ENCODE measurements around the gene TRA2A. TPM values are rescaled to one million over a fixed set of nuclear protein-coding genes. Genes with fewer than 3 reads are reported as not detected.

Gene TRA2A
- total and polyA plus RNA-seq, 2 donors (not counting 1 experiment from before 2014, with no cell fraction given), result 30.4 to 57.9 TPM

DNA sequence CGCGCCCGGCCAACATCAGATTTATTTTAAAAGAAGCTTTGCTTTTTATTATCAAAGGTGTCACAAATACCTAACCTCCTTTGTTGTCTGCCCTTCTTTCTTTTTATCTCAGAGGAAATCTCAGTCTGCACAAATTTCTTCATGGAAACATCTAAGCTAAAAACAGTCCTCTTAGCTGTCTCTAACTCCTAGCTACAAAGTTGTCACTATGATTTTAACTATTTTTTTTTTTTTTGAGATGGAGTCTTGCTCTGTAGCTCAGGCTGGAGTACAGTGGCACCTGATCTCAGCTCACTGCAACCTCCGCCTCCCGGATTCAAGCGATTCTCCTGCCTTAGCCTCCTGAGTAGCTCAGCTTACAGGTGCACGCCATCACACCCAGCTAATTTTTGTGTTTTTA is 7.3 kb downstream of the TRA2A start:
- DNase-seq (ENCODE audit: low read depth in 2 of 2), result no peak
- peaks cover 91% of the 10 kb centered on the region for H3K79me2 ChIP-seq (ENCODE audit: control insufficient read depth, insufficient read depth, low read length)
- no peaks in the 10 kb centered on the region for H3K36me3 ChIP-seq (ENCODE audit: control insufficient read depth, insufficient read depth, low read length)
- H3K4me1 ChIP-seq (ENCODE audit: control insufficient read depth, extremely low read depth, insufficient read depth, low read length), result no peaks in the 10 kb centered on the region
- no peaks in the 10 kb centered on the region for H3K9me3 ChIP-seq (ENCODE audit: control insufficient read depth, insufficient read depth, low read depth, low read length)
- no peak overlapping the region for H3K4me2 ChIP-seq (ENCODE audit: extremely low read depth, insufficient read depth, low read length)
- no peak overlapping the region for H3K4me3 ChIP-seq (replicated peaks in 1 of 4; ENCODE audit: control extremely low read depth in 1 of 4, insufficient read depth in 1 of 4, low read depth in 3 of 4, low read length in 4 of 4)
- H3K27me3 ChIP-seq (ENCODE audit: control insufficient read depth, insufficient read depth, low read length), result no peaks in the 10 kb centered on the region
- H3K9ac ChIP-seq (ENCODE audit: insufficient read depth, low read length), result no peak overlapping the region
- H4K20me1 ChIP-seq (ENCODE audit: control insufficient read depth, extremely low read depth, insufficient read depth, low read length), result peaks cover 16% of the 10 kb centered on the region
- TF ChIP-seq EZH2 (IDR thresholded peaks at IDR 0.05; ENCODE audit: low read length, missing control alignments), result no peak
- no peak for TF ChIP-seq CTCF (conservative IDR thresholded peaks at IDR 0.05 in 1 of 2, IDR thresholded peaks at IDR 0.05 in 1 of 2; ENCODE audit: low read depth in 1 of 2, low read length in 2 of 2)
- no peak overlapping the region for H3K27ac ChIP-seq (ENCODE audit: insufficient read depth, low read length)
- no peak overlapping the region for H2AFZ ChIP-seq (ENCODE audit: low read length)

- H3K9ac ChIP-seq (ENCODE audit: insufficient read depth, low read length), result no peak overlapping the region
- no peaks in the 10 kb centered on the region for H3K27me3 ChIP-seq (ENCODE audit: control insufficient read depth, insufficient read depth, low read length)
- no peak overlapping the region for H3K4me3 ChIP-seq (replicated peaks in 1 of 4; ENCODE audit: control extremely low read depth in 1 of 4, insufficient read depth in 1 of 4, low read depth in 3 of 4, low read length in 4 of 4)
- no peaks in the 10 kb centered on the region for H3K9me3 ChIP-seq (ENCODE audit: control insufficient read depth, insufficient read depth, low read depth, low read length)
- TF ChIP-seq EZH2 (IDR thresholded peaks at IDR 0.05; ENCODE audit: low read length, missing control alignments), result no peak
- H3K27ac ChIP-seq (ENCODE audit: insufficient read depth, low read length), result no peak overlapping the region
- H3K36me3 ChIP-seq (ENCODE audit: control insufficient read depth, insufficient read depth, low read length), result no peaks in the 10 kb centered on the region
- DNase-seq (ENCODE audit: low read depth in 2 of 2), result no peak
- no peaks in the 10 kb centered on the region for H3K4me1 ChIP-seq (ENCODE audit: control insufficient read depth, extremely low read depth, insufficient read depth, low read length)
- H4K20me1 ChIP-seq (ENCODE audit: control insufficient read depth, extremely low read depth, insufficient read depth, low read length), result peaks cover 14% of the 10 kb centered on the region
- peaks cover 90% of the 10 kb centered on the region for H3K79me2 ChIP-seq (ENCODE audit: control insufficient read depth, insufficient read depth, low read length)
- H3K4me2 ChIP-seq (ENCODE audit: extremely low read depth, insufficient read depth, low read length), result no peak overlapping the region
- no peak overlapping the region for H2AFZ ChIP-seq (ENCODE audit: low read length)
Measured at GRCh38 chr7:23523486-23524075, 8.2 kb downstream of the TRA2A start.

DNA sequence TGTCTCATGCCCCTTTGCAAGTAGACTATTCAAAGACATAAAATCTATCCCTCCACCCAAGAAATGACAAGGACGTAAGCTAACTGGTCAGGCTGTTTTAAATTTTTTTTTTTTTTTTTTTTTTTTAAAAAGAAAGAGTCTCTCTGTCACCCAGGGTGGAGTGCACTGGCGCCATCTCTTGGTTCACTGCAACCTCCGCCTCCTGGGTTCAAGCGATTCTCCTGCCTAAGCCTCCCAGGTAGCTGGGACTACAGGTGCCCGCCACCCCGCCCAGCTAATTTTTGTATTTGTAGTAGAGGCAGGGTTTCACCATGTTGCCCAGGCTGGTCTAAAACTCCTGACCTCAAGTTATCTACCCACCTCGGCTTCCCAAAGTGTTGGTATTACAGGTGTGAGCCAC is 11.2 kb downstream of the TRA2A start:
- TF ChIP-seq EZH2 (IDR thresholded peaks at IDR 0.05; ENCODE audit: low read length, missing control alignments) (no peak), CTCF (conservative IDR thresholded peaks at IDR 0.05 in 1 of 2, IDR thresholded peaks at IDR 0.05 in 1 of 2; ENCODE audit: low read depth in 1 of 2, low read length in 2 of 2) (peak in 1 of 2 donors; percentile 20)
- Histone ChIP-seq H3K9me3 (ENCODE audit: control insufficient read depth, insufficient read depth, low read depth, low read length) (no peaks in the 10 kb centered on the region), H3K27me3 (ENCODE audit: control insufficient read depth, insufficient read depth, low read length) (no peaks in the 10 kb centered on the region), H3K79me2 (ENCODE audit: control insufficient read depth, insufficient read depth, low read length) (peaks cover 65% of the 10 kb centered on the region), H3K36me3 (ENCODE audit: control insufficient read depth, insufficient read depth, low read length) (peaks cover 3% of the 10 kb centered on the region), H3K4me3 (replicated peaks in 1 of 4; ENCODE audit: control extremely low read depth in 1 of 4, insufficient read depth in 1 of 4, low read depth in 3 of 4, low read length in 4 of 4) (no peak overlapping the region), H2AFZ (ENCODE audit: low read length) (no peak overlapping the region), H3K9ac (ENCODE audit: insufficient read depth, low read length) (no peak overlapping the region), H4K20me1 (ENCODE audit: control insufficient read depth, extremely low read depth, insufficient read depth, low read length) (peaks cover 5% of the 10 kb centered on the region), H3K4me1 (ENCODE audit: control insufficient read depth, extremely low read depth, insufficient read depth, low read length) (no peaks in the 10 kb centered on the region), H3K4me2 (ENCODE audit: extremely low read depth, insufficient read depth, low read length) (no peak overlapping the region), H3K27ac (ENCODE audit: insufficient read depth, low read length) (no peak overlapping the region)
- DNase-seq (ENCODE audit: low read depth in 2 of 2), result no peak
